ENCODE measurements around the gene PRELID1. TPM values are rescaled to one million over a fixed set of nuclear protein-coding genes. Genes with fewer than 3 reads are reported as not detected.
"Not testable (repeated sequence)": the region's sequence is repeated elsewhere in the genome, so short reads cannot be mapped to it uniquely, and the experiment has no call there.

PRELID1 gene
- 68.1 TPM for total RNA-seq

- DNase-seq (ENCODE audit: low spot score), result peak; percentile 91
These were observed at the start of gene PRELID1, which contains the start of gene RAB24 for GRCh38 chr5:177303121-177303924. TSS of gene PRELID1 (plus strand) at chr5:177303799. CDS start at chr5:177303986, 187 bp downstream. TSS of gene RAB24 (minus strand) at chr5:177303719. CDS start at chr5:177303288, 431 bp downstream.

GRCh38 chr5:177256296-177256695 is 47.3 kb upstream of the PRELID1 start:
- ATAC-seq (no peak), DNase-seq (ENCODE audit: low spot score) (no peak)

More at GRCh38 chr5:177303121-177303924, at the start of gene PRELID1, which contains the start of gene RAB24:
- peak; percentile 81 for ATAC-seq

- not testable (repeated sequence) for ATAC-seq; DNase-seq (ENCODE audit: low spot score)
These were observed 44.9 kb upstream of the PRELID1 start for GRCh38 chr5:177258711-177259110.

- DNase-seq (ENCODE audit: low spot score) (no peak), ATAC-seq (no peak)
These were observed 42.6 kb upstream of the PRELID1 start for GRCh38 chr5:177260961-177261360.

GRCh38 chr5:177261510-177261909 is 42.1 kb upstream of the PRELID1 start:
- DNase-seq (ENCODE audit: low spot score), result no peak
- ATAC-seq, result peak; percentile 34

GRCh38 chr5:177264178-177264577 is 39.4 kb upstream of the PRELID1 start:
- no peak for ATAC-seq

GRCh38 chr5:177265395-177265794 is 38.2 kb upstream of the PRELID1 start:
- DNase-seq (ENCODE audit: low spot score), result no peak
- ATAC-seq, result no peak

More at GRCh38 chr5:177264178-177264577, 39.4 kb upstream of the PRELID1 start:
- no peak for DNase-seq (ENCODE audit: low spot score)

GRCh38 chr5:177269232-177269895 is 34.2 kb upstream of the PRELID1 start:
- ATAC-seq (no peak), DNase-seq (ENCODE audit: low spot score) (no peak)

- DNase-seq (ENCODE audit: low spot score) (no peak), ATAC-seq (no peak)
These were observed 33.6 kb upstream of the PRELID1 start for GRCh38 chr5:177269976-177270375.

- ATAC-seq (no peak), DNase-seq (ENCODE audit: low spot score) (no peak)
These were observed 32.9 kb upstream of the PRELID1 start for GRCh38 chr5:177270653-177271052.

- ATAC-seq, result no peak
- DNase-seq (ENCODE audit: low spot score), result no peak
These were observed 32.5 kb upstream of the PRELID1 start for GRCh38 chr5:177271113-177271512.

GRCh38 chr5:177275883-177276282 is 27.7 kb upstream of the PRELID1 start:
- DNase-seq (ENCODE audit: low spot score) (no peak), ATAC-seq (no peak)

GRCh38 chr5:177276886-177277285 is 26.7 kb upstream of the PRELID1 start:
- ATAC-seq (no peak), DNase-seq (ENCODE audit: low spot score) (no peak)

GRCh38 chr5:177288191-177288590 is 15.4 kb upstream of the PRELID1 start:
- ATAC-seq (no peak), DNase-seq (ENCODE audit: low spot score) (no peak)

- DNase-seq (ENCODE audit: low spot score), result no peak
- ATAC-seq, result no peak
These were observed 12.6 kb upstream of the PRELID1 start for GRCh38 chr5:177290816-177291596.

GRCh38 chr5:177291735-177292134 is 11.9 kb upstream of the PRELID1 start:
- ATAC-seq (no peak), DNase-seq (ENCODE audit: low spot score) (no peak)

- DNase-seq (ENCODE audit: low spot score) (no peak), ATAC-seq (no peak)
These were observed 9.6 kb upstream of the PRELID1 start for GRCh38 chr5:177293819-177294581.

GRCh38 chr5:177294632-177295031 is 9.0 kb upstream of the PRELID1 start:
- ATAC-seq (no peak), DNase-seq (ENCODE audit: low spot score) (no peak)

- no peak for DNase-seq (ENCODE audit: low spot score)
- ATAC-seq, result no peak
These were observed 7.7 kb upstream of the PRELID1 start for GRCh38 chr5:177295924-177296323.

GRCh38 chr5:177296581-177296980 is 7.0 kb upstream of the PRELID1 start:
- peak; percentile 7 for ATAC-seq
- DNase-seq (ENCODE audit: low spot score), result no peak
